ENCODE measurements around the gene COX14.

- no peak for TF ChIP-seq POLR2A (IDR thresholded peaks at IDR 0.05)
- TF ChIP-seq CTCF (IDR thresholded peaks at IDR 0.05): no peak
Measured at GRCh38 chr12:50164963-50165362, 52.9 kb downstream of the COX14 start.

Data from uterus (tissue), 2 donors.